ENCODE measurements around the gene STAT2. TPM values are rescaled to one million over a fixed set of nuclear protein-coding genes. Genes with fewer than 3 reads are reported as not detected.

The STAT2 gene
- total and polyA plus RNA-seq, 9 of the 15 experiments (the other 6 are each of a cell fraction or from before 2014, with no cell fraction given), result 15.5 to 46.9 (median 40.1) TPM

DNA sequence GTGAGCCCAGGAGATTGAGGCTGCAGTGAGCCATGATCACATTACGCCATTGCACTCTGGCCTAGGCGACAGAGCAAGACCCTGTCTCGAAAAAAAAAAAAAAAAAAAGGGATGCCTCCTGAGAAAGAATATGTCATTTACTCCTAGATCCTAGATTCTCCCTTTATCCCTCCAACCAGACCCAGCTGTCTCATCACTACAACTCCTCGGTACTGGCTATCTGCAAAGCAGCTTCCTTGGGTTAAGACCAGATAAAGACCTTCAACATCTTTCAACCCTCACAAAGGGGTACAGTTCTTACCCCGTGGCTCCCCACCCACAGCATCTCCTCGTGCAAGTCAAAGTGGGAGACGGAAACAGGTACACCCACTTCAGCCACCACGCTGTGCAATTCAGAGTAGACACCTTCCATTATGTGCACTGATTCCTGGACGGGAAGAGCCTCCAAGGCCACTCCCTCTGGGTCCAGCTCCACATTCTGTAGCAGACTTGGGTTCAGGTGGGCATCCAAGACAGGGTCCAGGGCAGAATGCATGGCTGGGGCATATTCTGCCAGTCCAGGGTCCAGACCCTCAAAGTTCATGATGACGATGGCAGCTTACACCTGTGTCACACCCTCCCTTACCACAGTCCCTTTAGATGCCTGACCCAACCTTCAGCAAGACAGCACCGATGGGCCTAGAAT is 27.3 kb downstream of the STAT2 start:
- Histone ChIP-seq H3K9me1 (ENCODE audit: control insufficient read depth, insufficient read depth, low read length) (peaks cover 3% of the 10 kb centered on the region), H3K4me2 (ENCODE audit: insufficient read depth, low read length) (peak overlapping the region; percentile 98), H4K20me1 (replicated peaks; ENCODE audit: control insufficient read depth, insufficient read depth, low read length) (no peaks in the 10 kb centered on the region), H2AFZ (ENCODE audit: low read depth, low read length) (peak overlapping the region; percentile 95), H3K79me2 (ENCODE audit: control insufficient read depth, insufficient read depth, low read length) (peaks cover 21% of the 10 kb centered on the region), H3K4me1 (replicated peaks in 1 of 2; ENCODE audit: control insufficient read depth in 2 of 2, insufficient read depth in 2 of 2, low read length in 2 of 2) (peaks cover 31 to 56% of the 10 kb centered on the region in 2 experiments), H3K36me3 (ENCODE audit: control insufficient read depth, insufficient read depth, low read length) (peaks cover 3% of the 10 kb centered on the region; the same call in 2 of the 3 replicates), H3K27me3 (ENCODE audit: control insufficient read depth in 2 of 2, insufficient read depth in 2 of 2, low read length in 2 of 2) (no peaks in the 10 kb centered on the region), H3K27ac (ENCODE audit: extremely low read depth, low read depth, low read length) (peak overlapping the region; percentile 98), H3K9ac (ENCODE audit: insufficient read depth in 1 of 2, low read depth in 2 of 2, low read length in 2 of 2) (peak overlapping the region; percentile 88 to 95; a peak in 3 of 4 replicates), H3K9me3 (replicated peaks; ENCODE audit: control insufficient read depth, insufficient read depth, low read depth, low read length) (no peaks in the 10 kb centered on the region), H3K4me3 (peak overlapping the region; percentile 64)
- DNase-seq (ENCODE audit: extremely low read depth in 1 of 4, low spot score in 3 of 4) (peak in 1 of 4 experiments; percentile 32), ATAC-seq (no peak), FAIRE-seq (no peak)
- BruUV-seq (replicated peaks), result no TSS peak
- TF ChIP-seq, protein P1, sequence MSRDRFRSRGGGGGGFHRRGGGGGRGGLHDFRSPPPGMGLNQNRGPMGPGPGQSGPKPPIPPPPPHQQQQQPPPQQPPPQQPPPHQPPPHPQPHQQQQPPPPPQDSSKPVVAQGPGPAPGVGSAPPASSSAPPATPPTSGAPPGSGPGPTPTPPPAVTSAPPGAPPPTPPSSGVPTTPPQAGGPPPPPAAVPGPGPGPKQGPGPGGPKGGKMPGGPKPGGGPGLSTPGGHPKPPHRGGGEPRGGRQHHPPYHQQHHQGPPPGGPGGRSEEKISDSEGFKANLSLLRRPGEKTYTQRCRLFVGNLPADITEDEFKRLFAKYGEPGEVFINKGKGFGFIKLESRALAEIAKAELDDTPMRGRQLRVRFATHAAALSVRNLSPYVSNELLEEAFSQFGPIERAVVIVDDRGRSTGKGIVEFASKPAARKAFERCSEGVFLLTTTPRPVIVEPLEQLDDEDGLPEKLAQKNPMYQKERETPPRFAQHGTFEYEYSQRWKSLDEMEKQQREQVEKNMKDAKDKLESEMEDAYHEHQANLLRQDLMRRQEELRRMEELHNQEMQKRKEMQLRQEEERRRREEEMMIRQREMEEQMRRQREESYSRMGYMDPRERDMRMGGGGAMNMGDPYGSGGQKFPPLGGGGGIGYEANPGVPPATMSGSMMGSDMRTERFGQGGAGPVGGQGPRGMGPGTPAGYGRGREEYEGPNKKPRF (IDR thresholded peaks at IDR 0.05; ENCODE audit: low read depth, low read length), result no peak
- TF ChIP-seq CBFA2T3 (IDR thresholded peaks at IDR 0.05), result peak; percentile 67
- TF ChIP-seq TARDBP (IDR thresholded peaks at IDR 0.05), result no peak
- no peak for TF ChIP-seq NR2C1 (IDR thresholded peaks at IDR 0.05)
- peak; percentile 7; the same call in 1 of the 2 replicates for TF ChIP-seq NR2C1 (tag; IDR thresholded peaks at IDR 0.05)
- peak; percentile 28; the same call in 1 of the 2 replicates for TF ChIP-seq TAL1 (IDR thresholded peaks at IDR 0.05)
- TF ChIP-seq KDM5B (IDR thresholded peaks at IDR 0.05; ENCODE audit: insufficient replicate concordance, low read depth, low read length), result peak; percentile 2
- TF ChIP-seq ZNF175 (CRISPR knock-in tag; IDR thresholded peaks at IDR 0.05; ENCODE audit: low read depth), result no peak
- peak; percentile 51 for TF ChIP-seq TCF3 (CRISPR knock-in tag; IDR thresholded peaks at IDR 0.05)
- peak; percentile 72 for TF ChIP-seq WHSC1 (IDR thresholded peaks at IDR 0.05; ENCODE audit: low read length)
- TF ChIP-seq CBFA2T2 (conservative IDR thresholded peaks at IDR 0.05), result peak; percentile 39; the same call in 1 of the 2 replicates
- TF ChIP-seq OTX1 (CRISPR knock-in tag; IDR thresholded peaks at IDR 0.05), result no peak
- intact Hi-C loops (cut with micrococcal nuclease) (loop anchor here (2.0 kb wide), 1 partner anchor 16 kb away; no protein-coding TSS in a partner anchor), in situ Hi-C loops (cut with MboI) (no loop called here)
- POLR2A ChIA-PET, result interaction anchor here (0.5 to 19.0 kb wide), 17 partner anchors 9 to 283 kb away, joined by 3 to 274 read pairs (median 4); partner anchors contain the start of genes APOF, CNPY2, SPRYD4 and STAT2
- WGBS (ENCODE audit: insufficient coverage, low coverage, missing lambda C conversion rate), result 42% methylated on average over 10 of the region's 11 CpGs
- CTCF ChIA-PET (ENCODE audit: low intra/inter-chr PET ratio), result no interaction called here

Measured in K562 (cell line).